PC-3 (cell line): ENCODE data around the gene GATC.

ENCODE experiments used
- EZH2 ChIP-seq: fragments of 300-600 bp; sonication (generic); IDR thresholded peaks from one replicate; pipeline ENCODE4 v1.6.1; 2017; ENCODE audit warnings: antibody characterized with exemption, mild to moderate bottlenecking, low read length; ENCODE audit not compliant: unreplicated experiment
- EZH2phosphoT487 ChIP-seq: fragments of 300-600 bp; sonication (generic); IDR thresholded peaks from 2 replicates; pipeline ENCODE4 v1.6.1; 2018; ENCODE audit warnings: mild to moderate bottlenecking, antibody characterized with exemption, low read length, borderline replicate concordance
- TF ChIP-seq, protein P1 (sequence below): fragments of 300-600 bp; sonication (generic); conservative IDR thresholded peaks from 2 replicates; pipeline ENCODE4 v1.5.1; 2017; ENCODE audit warnings: antibody characterized with exemption, low read depth, mild to moderate bottlenecking, low read length

- no peak for TF ChIP-seq EZH2phosphoT487
- TF ChIP-seq, protein P1, sequence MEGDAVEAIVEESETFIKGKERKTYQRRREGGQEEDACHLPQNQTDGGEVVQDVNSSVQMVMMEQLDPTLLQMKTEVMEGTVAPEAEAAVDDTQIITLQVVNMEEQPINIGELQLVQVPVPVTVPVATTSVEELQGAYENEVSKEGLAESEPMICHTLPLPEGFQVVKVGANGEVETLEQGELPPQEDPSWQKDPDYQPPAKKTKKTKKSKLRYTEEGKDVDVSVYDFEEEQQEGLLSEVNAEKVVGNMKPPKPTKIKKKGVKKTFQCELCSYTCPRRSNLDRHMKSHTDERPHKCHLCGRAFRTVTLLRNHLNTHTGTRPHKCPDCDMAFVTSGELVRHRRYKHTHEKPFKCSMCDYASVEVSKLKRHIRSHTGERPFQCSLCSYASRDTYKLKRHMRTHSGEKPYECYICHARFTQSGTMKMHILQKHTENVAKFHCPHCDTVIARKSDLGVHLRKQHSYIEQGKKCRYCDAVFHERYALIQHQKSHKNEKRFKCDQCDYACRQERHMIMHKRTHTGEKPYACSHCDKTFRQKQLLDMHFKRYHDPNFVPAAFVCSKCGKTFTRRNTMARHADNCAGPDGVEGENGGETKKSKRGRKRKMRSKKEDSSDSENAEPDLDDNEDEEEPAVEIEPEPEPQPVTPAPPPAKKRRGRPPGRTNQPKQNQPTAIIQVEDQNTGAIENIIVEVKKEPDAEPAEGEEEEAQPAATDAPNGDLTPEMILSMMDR, result 0 out of 2 replicates have a peak, but pooled peaks have one; percentile 8
- TF ChIP-seq EZH2, result no peak
Observed at GRCh38 chr12:120468821-120469449, 22.7 kb downstream of the GATC start.
